GM19351 (cell line): ENCODE measurements around the gene MARVELD3.
"Not testable (repeated sequence)": the region's sequence is repeated elsewhere in the genome, so short reads cannot be mapped to it uniquely, and the experiment has no call there.

ENCODE experiments used
- ATAC-seq: cut with Tn5 transposase; IDR thresholded peaks from one replicate; pipeline ENCODE4 v1.9.1; 2021; ENCODE audit warnings: mild to moderate bottlenecking, moderate library complexity; ENCODE audit not compliant: unreplicated experiment

The MARVELD3 gene

GRCh38 chr16:71626018-71626857 lies at the start of gene MARVELD3:
Gene MARVELD3 (plus strand): TSS chr16:71626184. CDS start chr16:71626230, 46 bp downstream.
- ATAC-seq: no peak

GRCh38 chr16:71576971-71577370 lies 49.0 kb upstream of the MARVELD3 start, which contains the start of gene TAT:
Gene TAT (minus strand): TSS chr16:71577092. CDS start chr16:71576415, 677 bp downstream.
- no peak for ATAC-seq

- not testable (repeated sequence) for ATAC-seq
These were observed 43.5 kb upstream of the MARVELD3 start for GRCh38 chr16:71582553-71582848.

GRCh38 chr16:71584543-71585317 lies 41.3 kb upstream of the MARVELD3 start:
- no peak for ATAC-seq

GRCh38 chr16:71585318-71585703 lies 40.7 kb upstream of the MARVELD3 start:
- no peak for ATAC-seq

GRCh38 chr16:71589334-71589733 lies 36.6 kb upstream of the MARVELD3 start:
- ATAC-seq: not testable (repeated sequence)

GRCh38 chr16:71590071-71590470 lies 35.9 kb upstream of the MARVELD3 start:
- ATAC-seq: not testable (repeated sequence)

- ATAC-seq: no peak
These were observed 35.4 kb upstream of the MARVELD3 start for GRCh38 chr16:71590584-71590983.

- no peak for ATAC-seq
These were observed 34.1 kb upstream of the MARVELD3 start for GRCh38 chr16:71591917-71592316.

GRCh38 chr16:71593048-71593999 lies 32.7 kb upstream of the MARVELD3 start:
- ATAC-seq: no peak

- ATAC-seq: no peak
These were observed 31.9 kb upstream of the MARVELD3 start for GRCh38 chr16:71594000-71594646.

- not testable (repeated sequence) for ATAC-seq
These were observed 30.6 kb upstream of the MARVELD3 start for GRCh38 chr16:71595340-71595826.

- not testable (repeated sequence) for ATAC-seq
These were observed 27.6 kb upstream of the MARVELD3 start for GRCh38 chr16:71598426-71598825.

GRCh38 chr16:71600822-71601221 lies 25.2 kb upstream of the MARVELD3 start:
- ATAC-seq: no peak

GRCh38 chr16:71609066-71609465 lies 16.9 kb upstream of the MARVELD3 start:
- no peak for ATAC-seq

- no peak for ATAC-seq
These were observed 15.5 kb upstream of the MARVELD3 start for GRCh38 chr16:71610447-71610846.

GRCh38 chr16:71610936-71611871 lies 14.8 kb upstream of the MARVELD3 start:
- peak; percentile 60 for ATAC-seq

GRCh38 chr16:71614956-71615355 lies 11.0 kb upstream of the MARVELD3 start:
- not testable (repeated sequence) for ATAC-seq

- no peak for ATAC-seq
These were observed 7.6 kb upstream of the MARVELD3 start for GRCh38 chr16:71618429-71618828.
